ENCODE data around the gene ZNF497. TPM values are rescaled to one million over a fixed set of nuclear protein-coding genes. Genes with fewer than 3 reads are reported as not detected.

Gene ZNF497
- total RNA-seq, 2 experiments from 2014 or later = 0.28 to 0.55 TPM

- H3K9me3 Mint-ChIP-seq = no peaks in the 10 kb centered on the region
- ATAC-seq (ENCODE audit: poor library complexity) = no peak
- H3K27me3 Mint-ChIP-seq = no peaks in the 10 kb centered on the region
- intact Hi-C loops (cut with DNase I, micrococcal nuclease) = no loop called here
- Histone ChIP-seq H3K4me3 (ENCODE audit: low read length) (no peak overlapping the region), H3K4me1 (ENCODE audit: insufficient read depth, low read length) (peaks cover 4% of the 10 kb centered on the region), H3K36me3 (ENCODE audit: insufficient read depth, low read length) (peaks cover 17% of the 10 kb centered on the region), H3K27me3 (ENCODE audit: control insufficient read depth in 1 of 2, insufficient read depth in 2 of 2, low read length in 2 of 2) (no peaks in the 10 kb centered on the region), H3K9me3 (ENCODE audit: control insufficient read depth in 1 of 2, insufficient read depth in 1 of 2, low read length in 2 of 2) (no peaks in the 10 kb centered on the region), H3K27ac (ENCODE audit: low read depth in 1 of 2, low read length in 2 of 2) (no peak overlapping the region)
- H3K27ac Mint-ChIP-seq = no peak overlapping the region
- H3K36me3 Mint-ChIP-seq (ENCODE audit: low read depth) = peaks cover 23% of the 10 kb centered on the region
- no peak overlapping the region for H3K4me3 Mint-ChIP-seq
- POLR2A ChIA-PET = no interaction called here
- TF ChIP-seq, protein P1, sequence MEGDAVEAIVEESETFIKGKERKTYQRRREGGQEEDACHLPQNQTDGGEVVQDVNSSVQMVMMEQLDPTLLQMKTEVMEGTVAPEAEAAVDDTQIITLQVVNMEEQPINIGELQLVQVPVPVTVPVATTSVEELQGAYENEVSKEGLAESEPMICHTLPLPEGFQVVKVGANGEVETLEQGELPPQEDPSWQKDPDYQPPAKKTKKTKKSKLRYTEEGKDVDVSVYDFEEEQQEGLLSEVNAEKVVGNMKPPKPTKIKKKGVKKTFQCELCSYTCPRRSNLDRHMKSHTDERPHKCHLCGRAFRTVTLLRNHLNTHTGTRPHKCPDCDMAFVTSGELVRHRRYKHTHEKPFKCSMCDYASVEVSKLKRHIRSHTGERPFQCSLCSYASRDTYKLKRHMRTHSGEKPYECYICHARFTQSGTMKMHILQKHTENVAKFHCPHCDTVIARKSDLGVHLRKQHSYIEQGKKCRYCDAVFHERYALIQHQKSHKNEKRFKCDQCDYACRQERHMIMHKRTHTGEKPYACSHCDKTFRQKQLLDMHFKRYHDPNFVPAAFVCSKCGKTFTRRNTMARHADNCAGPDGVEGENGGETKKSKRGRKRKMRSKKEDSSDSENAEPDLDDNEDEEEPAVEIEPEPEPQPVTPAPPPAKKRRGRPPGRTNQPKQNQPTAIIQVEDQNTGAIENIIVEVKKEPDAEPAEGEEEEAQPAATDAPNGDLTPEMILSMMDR (IDR thresholded peaks at IDR 0.05) = no peak
- CTCF ChIA-PET = no interaction called here
- H3K4me1 Mint-ChIP-seq (ENCODE audit: low read depth) = peaks cover 4% of the 10 kb centered on the region
- DNase-seq = no peak
Observed at GRCh38 chr19:58332697-58333096, 29.9 kb downstream of the ZNF497 start.

DNA sequence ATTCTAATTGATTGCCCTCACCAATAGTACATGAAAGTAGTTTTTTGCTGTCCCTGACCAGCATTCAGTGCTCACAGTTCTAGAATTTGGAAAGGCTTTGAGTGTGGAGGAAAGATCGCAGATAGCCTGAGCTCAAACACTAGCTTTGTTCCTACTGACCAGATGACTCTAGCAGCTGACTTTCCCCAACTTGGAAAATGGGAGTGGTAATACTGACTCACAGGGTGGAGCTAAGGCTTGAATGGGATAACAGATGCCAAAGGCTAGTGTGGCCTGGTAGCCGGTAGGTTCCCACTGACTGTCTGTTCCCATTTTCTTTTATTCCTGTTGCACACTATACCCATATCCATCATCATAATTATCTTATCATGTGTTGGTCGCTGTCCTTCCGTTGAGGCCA, 32.1 kb downstream of the ZNF497 start:
- Histone ChIP-seq H3K9me3 (ENCODE audit: control insufficient read depth in 1 of 2, insufficient read depth in 1 of 2, low read length in 2 of 2) (no peaks in the 10 kb centered on the region), H3K27me3 (ENCODE audit: control insufficient read depth in 1 of 2, insufficient read depth in 2 of 2, low read length in 2 of 2) (no peaks in the 10 kb centered on the region), H3K4me3 (ENCODE audit: low read length) (no peak overlapping the region), H3K36me3 (ENCODE audit: insufficient read depth, low read length) (peaks cover 8% of the 10 kb centered on the region), H3K4me1 (ENCODE audit: insufficient read depth, low read length) (peaks cover 22% of the 10 kb centered on the region), H3K27ac (ENCODE audit: low read depth in 1 of 2, low read length in 2 of 2) (no peak overlapping the region)
- H3K4me3 Mint-ChIP-seq = peak overlapping the region; percentile 30
- no peak overlapping the region for H3K27ac Mint-ChIP-seq
- TF ChIP-seq, protein P1 (IDR thresholded peaks at IDR 0.05) = no peak
- CTCF ChIA-PET = interaction anchor here (0.5 kb wide), 1 partner anchor 336 kb away, joined by 3 read pairs; no protein-coding TSS in a partner anchor
- H3K9me3 Mint-ChIP-seq = no peaks in the 10 kb centered on the region
- POLR2A ChIA-PET = interaction anchor here (0.8 kb wide), 1 partner anchor 189 kb away, joined by 3 read pairs; the partner anchor contains the start of gene ZBTB45
- intact Hi-C loops (cut with DNase I, micrococcal nuclease) = no loop called here
- ATAC-seq (ENCODE audit: poor library complexity) = no peak
- peaks cover 4% of the 10 kb centered on the region for H3K4me1 Mint-ChIP-seq (ENCODE audit: low read depth)
- no peak for DNase-seq
- peaks cover 14% of the 10 kb centered on the region for H3K36me3 Mint-ChIP-seq (ENCODE audit: low read depth)
- no peaks in the 10 kb centered on the region for H3K27me3 Mint-ChIP-seq

DNA sequence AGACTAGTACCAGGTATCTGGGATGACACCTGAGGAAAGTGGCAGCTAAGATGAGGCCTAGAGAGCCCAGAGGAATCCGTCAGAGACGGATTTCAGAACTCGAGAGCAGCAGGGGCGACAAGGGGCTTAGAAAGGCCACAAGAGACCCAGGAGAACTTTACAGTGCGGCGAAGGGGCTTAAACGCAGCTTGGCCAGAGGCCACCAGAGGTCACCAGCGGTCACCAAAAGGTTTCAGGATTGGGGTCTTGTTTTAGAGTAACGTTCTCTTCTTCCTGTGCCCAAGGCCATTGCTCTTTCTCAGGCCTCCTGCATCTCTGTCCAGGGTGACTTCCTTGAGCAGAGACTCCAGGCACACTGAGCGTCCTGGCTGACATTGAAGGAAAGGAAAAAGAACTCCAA, 33.6 kb downstream of the ZNF497 start:
- DNase-seq (peak in 1 of 14 experiments; percentile 37), ATAC-seq (ENCODE audit: poor library complexity) (no peak)
- no peak overlapping the region for H3K4me3 ChIP-seq (ENCODE audit: low read length)
- H3K27me3 ChIP-seq (ENCODE audit: control insufficient read depth in 1 of 2, insufficient read depth in 2 of 2, low read length in 2 of 2) = no peaks in the 10 kb centered on the region
- intact Hi-C loops (cut with DNase I, micrococcal nuclease) = loop anchor here in 1 of 2 experiments (5.0 to 10.0 kb wide), 3 partner anchors 148 to 514 kb away; partner anchors contain the start of genes ZBTB45, ZNF446 and ZNF552
- H3K9me3 ChIP-seq (ENCODE audit: control insufficient read depth in 1 of 2, insufficient read depth in 1 of 2, low read length in 2 of 2) = no peaks in the 10 kb centered on the region
- H3K36me3 ChIP-seq (ENCODE audit: insufficient read depth, low read length) = no peaks in the 10 kb centered on the region
- ChIA-PET CTCF (interaction anchor here (0.8 kb wide), 1 partner anchor 185 kb away, joined by 3 read pairs; no protein-coding TSS in a partner anchor), POLR2A (no interaction called here)
- Mint-ChIP-seq H3K27ac (no peak overlapping the region), H3K4me1 (ENCODE audit: low read depth) (peaks cover 4% of the 10 kb centered on the region), H3K9me3 (no peaks in the 10 kb centered on the region), H3K27me3 (no peaks in the 10 kb centered on the region), H3K4me3 (no peak overlapping the region), H3K36me3 (ENCODE audit: low read depth) (peaks cover under 1% of the 10 kb centered on the region)
- H3K4me1 ChIP-seq (ENCODE audit: insufficient read depth, low read length) = peaks cover 22% of the 10 kb centered on the region
- no peak overlapping the region for H3K27ac ChIP-seq (ENCODE audit: low read depth in 1 of 2, low read length in 2 of 2)
- TF ChIP-seq, protein P1 (IDR thresholded peaks at IDR 0.05) = no peak
